HepG2 (cell line): ENCODE measurements around the gene APIP. TPM values are rescaled to one million over a fixed set of nuclear protein-coding genes. Genes with fewer than 3 reads are reported as not detected.

ENCODE experiments used
- ATAC-seq: fragments of 200-7000 bp; cut with Tn5 transposase; 3 replicates; pipeline ENCODE4 v1.9.1; 2020; ENCODE audit warnings: mild to moderate bottlenecking, moderate library complexity
- BruUV-seq: library from RNA; stranded (reverse); fragments of 400-500 nt; replicated peaks from 2 replicates; lab custom pipeline; 2021; lab: Mats Ljungman, UMichigan
- CTCF ChIA-PET: fragments of 300-600 bp; formaldehyde crosslinking; extraction: SDS; loops from one replicate; lab custom pipeline; 2021; ENCODE audit warnings: low total read pairs, inconsistent platforms, low intra/inter-chr PET ratio; lab: Yijun Ruan, JAX
- POLR2A ChIA-PET: fragments of 350-600 bp; sonication (Branson Sonifier 250); formaldehyde crosslinking; loops from one replicate; lab custom pipeline; 2020; ENCODE audit warnings: antibody characterized with exemption, inconsistent platforms; lab: Yijun Ruan, JAX
- DNase-seq: peaks from one replicate; pipeline ENCODE4 v3.0.0-alpha.2; 2015; ENCODE audit warnings: low spot score
- FAIRE-seq: peaks from 3 replicates; lab custom pipeline; 2011; peaks lifted over from hg19 to GRCh38; lab: Jason Lieb, UNC
- H2AFZ ChIP-seq: one replicate; pipeline ENCODE4 v1.6.1; 2011; ENCODE audit warnings: low read length, inconsistent platforms
- H3K27ac ChIP-seq: fragments of 300-600 bp; 3 replicates; pipeline ENCODE4 v1.8.0; 2011; ENCODE audit warnings: mixed run types, mild to moderate bottlenecking, mixed read lengths, low read length, inconsistent platforms; ENCODE audit not compliant: insufficient read depth; ENCODE audit errors: extremely low read length
- H3K27me3 ChIP-seq, 2 experiments: fragments of 200-600 bp in 1 of 2; 2 replicates in 1 of 2; 3 replicates in 1 of 2; pipeline versions ENCODE4 v1.6.0 to v1.8.0; 2011; ENCODE audit warnings: low read length in 2 of 2, mild to moderate bottlenecking in 2 of 2, moderate library complexity in 2 of 2, inconsistent platforms in 1 of 2; ENCODE audit not compliant: insufficient read depth in 2 of 2, control insufficient read depth in 1 of 2
- H3K36me3 ChIP-seq, 2 experiments: fragments of 200-600 bp in 1 of 2; replicated peaks in 1 of 2; 2 replicates in 1 of 2; 3 replicates in 1 of 2; pipeline versions ENCODE4 v1.5.1 to v1.8.0; 2011; ENCODE audit warnings: low read length in 2 of 2, inconsistent platforms in 1 of 2; ENCODE audit not compliant: insufficient read depth in 2 of 2, control insufficient read depth in 1 of 2
- H3K4me1 ChIP-seq: 2 replicates; pipeline ENCODE4 v1.5.1; 2012; ENCODE audit warnings: low read length, inconsistent platforms; ENCODE audit not compliant: insufficient read depth
- H3K4me2 ChIP-seq: 2 replicates; pipeline ENCODE4 v1.6.0; 2011; ENCODE audit warnings: low read depth, low read length, inconsistent platforms
- H3K4me3 ChIP-seq, 3 experiments: fragments of 200-600 bp in 1 of 3; sonication (generic), shearing (Covaris generic) in 1 of 3; replicated peaks in 1 of 3; 2 replicates each; pipeline ENCODE4 v1.5.1; 2011 to 2016; ENCODE audit warnings: low read length in 3 of 3, inconsistent platforms in 2 of 3, low read depth in 2 of 3, mild to moderate bottlenecking in 2 of 3, control low read depth in 1 of 3, mixed read lengths in 1 of 3; ENCODE audit not compliant: insufficient read depth in 1 of 3
- H3K79me2 ChIP-seq: one replicate; pipeline ENCODE4 v1.6.1; 2011; ENCODE audit warnings: low read length, inconsistent platforms; ENCODE audit not compliant: insufficient read depth
- H3K9ac ChIP-seq: 2 replicates; pipeline ENCODE4 v1.6.0; 2011; ENCODE audit warnings: mild to moderate bottlenecking, low read depth, low read length, inconsistent platforms; ENCODE audit not compliant: insufficient read depth
- H3K9me3 ChIP-seq: 2 replicates; pipeline ENCODE4 v1.5.1; 2012; ENCODE audit warnings: mild to moderate bottlenecking, low read length
- H4K20me1 ChIP-seq: 2 replicates; pipeline ENCODE4 v1.6.0; 2011; ENCODE audit warnings: inconsistent platforms, mild to moderate bottlenecking, low read length, moderate library complexity; ENCODE audit not compliant: insufficient read depth
- AGO2 ChIP-seq: fragments of 200-400 bp; formaldehyde crosslinking; optimal IDR thresholded peaks from 2 replicates; pipeline ENCODE3; 2017; ENCODE audit warnings: mild to moderate bottlenecking, low read depth, low read length, moderate library complexity
- ATF1 ChIP-seq: IDR thresholded peaks from 2 replicates; pipeline ENCODE4 v1.6.1; 2016; ENCODE audit warnings: mild to moderate bottlenecking, control low read depth
- CCDC6 ChIP-seq: sonication (generic); formaldehyde crosslinking; IDR thresholded peaks from 2 replicates; pipeline ENCODE4 v1.8.1; 2022; ENCODE audit warnings: mild to moderate bottlenecking, missing genetic modification reagents, moderate library complexity
- HNRNPLL ChIP-seq: fragments of 200-400 bp; formaldehyde crosslinking; IDR thresholded peaks from 2 replicates; pipeline ENCODE4 v1.6.1; 2017; ENCODE audit warnings: mild to moderate bottlenecking, low read depth, low read length; ENCODE audit not compliant: poor library complexity, severe bottlenecking
- MLLT10 ChIP-seq: sonication (generic); formaldehyde crosslinking; IDR thresholded peaks from 2 replicates; pipeline ENCODE4 v1.4.0; 2020; ENCODE audit warnings: missing genetic modification reagents
- SALL1 ChIP-seq: sonication (generic); formaldehyde crosslinking; IDR thresholded peaks from 2 replicates; pipeline ENCODE4 v1.8.0; 2022; ENCODE audit warnings: mild to moderate bottlenecking, missing genetic modification reagents
- SALL2 ChIP-seq: sonication (generic); formaldehyde crosslinking; IDR thresholded peaks from 2 replicates; pipeline ENCODE4 v1.8.1; 2023; ENCODE audit warnings: mild to moderate bottlenecking, missing genetic modification reagents, inconsistent platforms
- ZFAT ChIP-seq: sonication (generic); formaldehyde crosslinking; conservative IDR thresholded peaks from 2 replicates; pipeline ENCODE4 v1.8.1; 2023; ENCODE audit warnings: missing genetic modification reagents, inconsistent platforms
- ZNF354B ChIP-seq: sonication (generic); formaldehyde crosslinking; IDR thresholded peaks from 2 replicates; pipeline ENCODE4 v1.8.0; 2022; ENCODE audit warnings: mild to moderate bottlenecking, missing genetic modification reagents
- ZNF775 ChIP-seq: sonication (generic); formaldehyde crosslinking; IDR thresholded peaks from 2 replicates; pipeline ENCODE4 v1.4.0; 2020; ENCODE audit warnings: missing genetic modification reagents, mild to moderate bottlenecking, moderate library complexity, borderline replicate concordance
- ZNF800 ChIP-seq: sonication (generic); formaldehyde crosslinking; IDR thresholded peaks from 2 replicates; pipeline ENCODE4 v1.4.0; 2020; ENCODE audit warnings: missing genetic modification reagents
- WGBS: methylation state at CpG from one replicate; pipeline ENCODE4 v1.1.6; 2017; ENCODE audit warnings: low lambda C conversion rate; 5-methylcytosine and 5-hydroxymethylcytosine counted together
- in situ Hi-C: cut with HindIII; loops from 2 replicates; pipeline ENCODE4 v1.10.0; 2017; ENCODE audit warnings: low pct_unique_long_range_greater_than_20kb; ENCODE audit not compliant: extremely low pct_ligation_motif_present
- intact Hi-C: fragments of 100-400 bp; cut with micrococcal nuclease; formaldehyde crosslinking; loops from one replicate; pipeline ENCODE4 v1.10.0; 2022; ENCODE audit not compliant: unreplicated experiment
- polyA plus RNA-seq, 8 experiments: library from polyadenylated mRNA; depleted of rRNA in 3 of 8; stranded (reverse) in 7 of 8; unstranded in 1 of 8; fragments of >200 nt; fragmentation: Illumina TruSeq in 4 of 8; extraction: Trizol in 4 of 8; gene quantifications; 2 replicates each; pipeline versions ENCODE4 v1.2.1 to v1.2.3, GENCODE V29; 2011 to 2016; ENCODE audit warnings: low read depth in 4 of 8, missing spikeins in 1 of 8, mixed read lengths in 1 of 8; ENCODE audit not compliant: insufficient read depth in 1 of 8
- total RNA-seq, 5 experiments: library from RNA; depleted of rRNA; stranded (reverse); fragments of >200 nt; fragmentation: Illumina TruSeq; extraction: Trizol; gene quantifications; 2 replicates each; pipeline ENCODE4 v1.2.3, GENCODE V29; 2016; ENCODE audit warnings: low read depth in 1 of 5
- TF ChIP-seq, protein P1 (sequence below): sonication (generic); formaldehyde crosslinking; IDR thresholded peaks from 2 replicates; pipeline ENCODE4 v1.4.0; 2020; ENCODE audit warnings: missing genetic modification reagents

Gene APIP
- total and polyA plus RNA-seq, 2 of the 13 experiments (the other 11 are each of a cell fraction or from before 2014, with no cell fraction given): 16.9 to 31.0 TPM

DNA sequence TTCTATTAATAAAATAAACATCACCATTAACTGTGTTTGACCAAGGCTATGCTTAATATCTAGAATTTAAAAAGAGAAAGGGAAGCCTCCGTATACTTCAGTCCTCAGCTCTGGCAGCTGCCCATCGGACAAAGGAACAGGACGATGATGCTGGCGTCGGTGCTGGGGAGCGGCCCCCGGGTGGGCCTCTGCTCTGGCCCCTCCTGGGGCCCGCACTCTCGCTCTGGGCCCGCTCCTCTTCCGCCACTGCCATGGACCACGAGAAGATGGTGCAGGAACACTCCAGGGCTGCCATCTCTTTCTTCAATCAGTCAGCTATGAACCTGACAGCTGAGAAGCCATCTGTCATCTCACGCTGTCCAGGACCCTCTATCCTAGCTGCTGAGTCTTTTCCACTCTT lies 25.5 kb upstream of the APIP start:
- Histone ChIP-seq H3K27me3 (no peaks in the 10 kb centered on the region), H3K9me3 (no peaks in the 10 kb centered on the region), H3K27ac (no peak overlapping the region), H3K9ac (no peak overlapping the region), H3K4me3 (no peak overlapping the region), H2AFZ (no peak overlapping the region), H3K4me2 (no peak overlapping the region), H4K20me1 (peaks cover 7% of the 10 kb centered on the region; the same call in 1 of the 2 replicates), H3K4me1 (no peaks in the 10 kb centered on the region), H3K79me2 (peaks cover 60% of the 10 kb centered on the region), H3K36me3 (peaks cover 1 to 19% of the 10 kb centered on the region in 2 experiments; a peak in 3 of 5 replicates)
- DNase-seq (no peak), FAIRE-seq (no peak), ATAC-seq (no peak)
- in situ Hi-C loops: no loop called here
- 96% methylated on average over 12 of the region's 13 CpGs for WGBS
- BruUV-seq: no TSS peak
- ChIA-PET CTCF (no interaction called here), POLR2A (no interaction called here)
- no peak for TF ChIP-seq SALL1 (CRISPR knock-in tag)
- no peak for TF ChIP-seq ZNF800 (CRISPR knock-in tag)
- TF ChIP-seq AGO2: peak; percentile 44
- peak; percentile 28 for TF ChIP-seq HNRNPLL
- intact Hi-C loops: no loop called here

DNA sequence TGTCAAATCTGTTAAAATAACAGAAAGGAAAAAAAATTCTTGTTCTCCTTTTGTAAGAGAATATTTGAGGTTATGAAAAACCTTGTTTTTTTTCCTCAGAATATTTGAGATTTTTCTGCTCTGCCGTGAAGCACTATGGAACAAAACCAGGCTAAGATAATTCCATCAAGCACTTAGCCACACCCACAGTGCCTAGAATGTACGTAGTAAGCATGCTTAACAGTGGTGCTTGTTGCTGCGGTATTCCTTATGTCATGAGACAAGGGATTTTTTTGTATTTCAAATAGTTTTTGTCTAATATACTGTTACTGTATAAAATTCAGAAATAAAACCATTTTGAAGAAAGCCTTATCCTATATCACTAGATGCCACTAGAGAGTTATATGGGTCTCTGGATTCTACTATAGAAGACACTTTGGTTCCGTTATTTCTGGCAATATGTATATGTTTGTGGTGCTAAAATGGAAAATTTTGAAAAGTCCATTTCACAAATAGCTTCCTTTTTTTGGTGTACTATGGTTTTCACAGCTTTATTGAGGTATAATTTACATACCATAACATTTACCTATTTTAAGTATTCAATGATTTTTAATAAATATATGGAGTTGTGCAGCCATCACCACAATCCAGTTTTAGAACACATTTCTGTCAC lies 24.0 kb upstream of the APIP start:
- peaks cover 4% of the 10 kb centered on the region; the same call in 1 of the 2 replicates for H4K20me1 ChIP-seq
- H2AFZ ChIP-seq: no peak overlapping the region
- H3K4me2 ChIP-seq: no peak overlapping the region
- no peaks in the 10 kb centered on the region for H3K27me3 ChIP-seq
- no peak for DNase-seq
- no TSS peak for BruUV-seq
- peaks cover 53% of the 10 kb centered on the region for H3K79me2 ChIP-seq
- no peak for ATAC-seq
- intact Hi-C loops: no loop called here
- no peak for FAIRE-seq
- no peaks in the 10 kb centered on the region for H3K9me3 ChIP-seq
- H3K4me3 ChIP-seq: no peak overlapping the region
- POLR2A ChIA-PET: no interaction called here
- no peak overlapping the region for H3K27ac ChIP-seq
- H3K36me3 ChIP-seq: peaks cover 0 to 27% of the 10 kb centered on the region in 2 experiments; a peak in 4 of 5 replicates
- CTCF ChIA-PET: no interaction called here
- in situ Hi-C loops: no loop called here
- no peaks in the 10 kb centered on the region for H3K4me1 ChIP-seq
- no peak overlapping the region for H3K9ac ChIP-seq
- over 99% methylated on average over 4 of the region's 4 CpGs for WGBS
- no peak for TF ChIP-seq ZNF775 (CRISPR knock-in tag)
- TF ChIP-seq MLLT10: no peak
- TF ChIP-seq ATF1: no peak
- TF ChIP-seq ZNF354B (CRISPR knock-in tag): no peak
- TF ChIP-seq, protein P1, sequence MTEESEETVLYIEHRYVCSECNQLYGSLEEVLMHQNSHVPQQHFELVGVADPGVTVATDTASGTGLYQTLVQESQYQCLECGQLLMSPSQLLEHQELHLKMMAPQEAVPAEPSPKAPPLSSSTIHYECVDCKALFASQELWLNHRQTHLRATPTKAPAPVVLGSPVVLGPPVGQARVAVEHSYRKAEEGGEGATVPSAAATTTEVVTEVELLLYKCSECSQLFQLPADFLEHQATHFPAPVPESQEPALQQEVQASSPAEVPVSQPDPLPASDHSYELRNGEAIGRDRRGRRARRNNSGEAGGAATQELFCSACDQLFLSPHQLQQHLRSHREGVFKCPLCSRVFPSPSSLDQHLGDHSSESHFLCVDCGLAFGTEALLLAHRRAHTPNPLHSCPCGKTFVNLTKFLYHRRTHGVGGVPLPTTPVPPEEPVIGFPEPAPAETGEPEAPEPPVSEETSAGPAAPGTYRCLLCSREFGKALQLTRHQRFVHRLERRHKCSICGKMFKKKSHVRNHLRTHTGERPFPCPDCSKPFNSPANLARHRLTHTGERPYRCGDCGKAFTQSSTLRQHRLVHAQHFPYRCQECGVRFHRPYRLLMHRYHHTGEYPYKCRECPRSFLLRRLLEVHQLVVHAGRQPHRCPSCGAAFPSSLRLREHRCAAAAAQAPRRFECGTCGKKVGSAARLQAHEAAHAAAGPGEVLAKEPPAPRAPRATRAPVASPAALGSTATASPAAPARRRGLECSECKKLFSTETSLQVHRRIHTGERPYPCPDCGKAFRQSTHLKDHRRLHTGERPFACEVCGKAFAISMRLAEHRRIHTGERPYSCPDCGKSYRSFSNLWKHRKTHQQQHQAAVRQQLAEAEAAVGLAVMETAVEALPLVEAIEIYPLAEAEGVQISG (CRISPR knock-in tag): no peak
- no peak for TF ChIP-seq ZFAT (CRISPR knock-in tag)
- no peak for TF ChIP-seq CCDC6
- no peak for TF ChIP-seq SALL2 (CRISPR knock-in tag)
